HL-60 (cell line): Measurements from ENCODE around the gene LDLRAD3.

Source experiments
- GABPA ChIP-seq: IDR thresholded peaks from 2 replicates; pipeline ENCODE4 v1.6.1; 2012; ENCODE audit warnings: low read depth
- POLR2AphosphoS5 ChIP-seq: IDR thresholded peaks from 2 replicates; pipeline ENCODE4 v1.6.1; 2012; ENCODE audit warnings: low read depth
- SPI1 ChIP-seq: IDR thresholded peaks from 2 replicates; pipeline ENCODE4 v1.6.1; 2012; ENCODE audit warnings: low read depth, mild to moderate bottlenecking, borderline replicate concordance
- TF ChIP-seq, protein P1 (sequence below): IDR thresholded peaks from one replicate; pipeline ENCODE4 v1.5.1; 2011; ENCODE audit warnings: low read length, control low read depth, inconsistent platforms; ENCODE audit not compliant: insufficient read depth

DNA sequence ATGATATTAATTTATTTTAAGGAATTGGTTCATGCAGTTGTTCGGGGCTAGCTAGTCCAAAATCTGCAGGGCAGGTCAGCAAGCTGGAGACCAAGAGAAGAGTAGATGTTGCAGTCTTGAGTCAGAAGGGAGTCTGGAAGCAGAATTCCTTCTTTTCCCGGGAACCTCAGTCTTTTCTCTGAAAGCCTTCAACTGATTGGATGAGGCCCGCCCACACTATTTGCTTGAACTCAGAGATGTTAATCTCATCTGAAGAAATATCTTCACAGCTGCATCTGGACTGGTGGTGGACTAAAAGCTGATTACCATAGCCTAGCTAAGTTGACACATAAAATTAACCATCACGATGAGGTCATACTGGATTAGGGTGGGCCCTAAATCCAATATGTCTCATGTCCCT is 223.2 kb downstream of the LDLRAD3 start:
- TF ChIP-seq, protein P1, sequence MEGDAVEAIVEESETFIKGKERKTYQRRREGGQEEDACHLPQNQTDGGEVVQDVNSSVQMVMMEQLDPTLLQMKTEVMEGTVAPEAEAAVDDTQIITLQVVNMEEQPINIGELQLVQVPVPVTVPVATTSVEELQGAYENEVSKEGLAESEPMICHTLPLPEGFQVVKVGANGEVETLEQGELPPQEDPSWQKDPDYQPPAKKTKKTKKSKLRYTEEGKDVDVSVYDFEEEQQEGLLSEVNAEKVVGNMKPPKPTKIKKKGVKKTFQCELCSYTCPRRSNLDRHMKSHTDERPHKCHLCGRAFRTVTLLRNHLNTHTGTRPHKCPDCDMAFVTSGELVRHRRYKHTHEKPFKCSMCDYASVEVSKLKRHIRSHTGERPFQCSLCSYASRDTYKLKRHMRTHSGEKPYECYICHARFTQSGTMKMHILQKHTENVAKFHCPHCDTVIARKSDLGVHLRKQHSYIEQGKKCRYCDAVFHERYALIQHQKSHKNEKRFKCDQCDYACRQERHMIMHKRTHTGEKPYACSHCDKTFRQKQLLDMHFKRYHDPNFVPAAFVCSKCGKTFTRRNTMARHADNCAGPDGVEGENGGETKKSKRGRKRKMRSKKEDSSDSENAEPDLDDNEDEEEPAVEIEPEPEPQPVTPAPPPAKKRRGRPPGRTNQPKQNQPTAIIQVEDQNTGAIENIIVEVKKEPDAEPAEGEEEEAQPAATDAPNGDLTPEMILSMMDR, result no peak
- TF ChIP-seq POLR2AphosphoS5 (no peak), GABPA (no peak), SPI1 (no peak)
